C4-2B (cell line): ENCODE data around the gene ATXN7L1.

ENCODE experiments used
- H3K27ac ChIP-seq: fragments of 450-650 bp; 2 replicates; pipeline ENCODE4 v1.5.1; 2017
- CTCF ChIP-seq: fragments of 450-650 bp; conservative IDR thresholded peaks from 2 replicates; pipeline ENCODE4 v1.5.1; 2017; ENCODE audit warnings: mild to moderate bottlenecking
- ZFX ChIP-seq: fragments of 450-650 bp; IDR thresholded peaks from 2 replicates; pipeline ENCODE4 v1.6.1; 2017

Gene ATXN7L1

DNA sequence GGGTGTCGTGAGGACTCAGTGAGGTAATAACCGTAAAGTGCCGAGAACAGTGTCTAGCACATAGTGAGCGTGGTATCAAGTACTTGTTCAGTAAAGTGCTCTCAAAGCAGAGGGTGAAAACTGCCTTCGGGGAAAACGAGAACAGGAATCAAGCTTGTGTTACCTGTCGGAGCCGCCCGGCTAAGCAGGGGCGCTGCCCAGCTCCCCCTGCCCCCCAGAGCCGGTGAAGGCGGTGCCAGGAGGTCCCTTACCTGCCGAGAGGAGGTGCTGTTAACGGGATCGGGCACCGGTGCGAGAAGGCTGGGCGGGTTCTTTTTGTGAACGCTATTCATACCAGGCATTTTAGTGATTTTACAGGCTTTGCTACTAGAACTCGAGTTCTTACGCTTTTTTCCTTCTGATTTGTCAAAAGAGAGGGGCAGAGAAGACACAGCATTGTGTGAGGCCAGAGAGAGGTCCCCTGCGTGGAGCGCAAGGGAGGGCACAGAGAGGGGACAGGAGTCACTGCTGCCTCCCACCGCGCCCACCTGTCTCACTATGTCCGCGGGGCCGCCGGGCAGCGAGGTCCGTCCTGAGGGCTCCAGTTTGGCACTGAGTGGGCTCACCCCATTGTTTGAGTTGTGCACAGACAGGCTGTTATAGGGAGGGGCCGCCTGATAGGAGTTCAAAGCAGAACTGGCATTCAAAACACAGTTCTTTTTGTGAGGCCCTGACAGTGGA is 262.6 kb downstream of the ATXN7L1 start:
- TF ChIP-seq CTCF = no peak
- no peak for TF ChIP-seq ZFX
- no peak overlapping the region for H3K27ac ChIP-seq

GRCh38 chr7:105612806-105613205 is 263.6 kb downstream of the ATXN7L1 start:
- H3K27ac ChIP-seq = no peak overlapping the region
- no peak for TF ChIP-seq CTCF
- TF ChIP-seq ZFX = no peak

DNA sequence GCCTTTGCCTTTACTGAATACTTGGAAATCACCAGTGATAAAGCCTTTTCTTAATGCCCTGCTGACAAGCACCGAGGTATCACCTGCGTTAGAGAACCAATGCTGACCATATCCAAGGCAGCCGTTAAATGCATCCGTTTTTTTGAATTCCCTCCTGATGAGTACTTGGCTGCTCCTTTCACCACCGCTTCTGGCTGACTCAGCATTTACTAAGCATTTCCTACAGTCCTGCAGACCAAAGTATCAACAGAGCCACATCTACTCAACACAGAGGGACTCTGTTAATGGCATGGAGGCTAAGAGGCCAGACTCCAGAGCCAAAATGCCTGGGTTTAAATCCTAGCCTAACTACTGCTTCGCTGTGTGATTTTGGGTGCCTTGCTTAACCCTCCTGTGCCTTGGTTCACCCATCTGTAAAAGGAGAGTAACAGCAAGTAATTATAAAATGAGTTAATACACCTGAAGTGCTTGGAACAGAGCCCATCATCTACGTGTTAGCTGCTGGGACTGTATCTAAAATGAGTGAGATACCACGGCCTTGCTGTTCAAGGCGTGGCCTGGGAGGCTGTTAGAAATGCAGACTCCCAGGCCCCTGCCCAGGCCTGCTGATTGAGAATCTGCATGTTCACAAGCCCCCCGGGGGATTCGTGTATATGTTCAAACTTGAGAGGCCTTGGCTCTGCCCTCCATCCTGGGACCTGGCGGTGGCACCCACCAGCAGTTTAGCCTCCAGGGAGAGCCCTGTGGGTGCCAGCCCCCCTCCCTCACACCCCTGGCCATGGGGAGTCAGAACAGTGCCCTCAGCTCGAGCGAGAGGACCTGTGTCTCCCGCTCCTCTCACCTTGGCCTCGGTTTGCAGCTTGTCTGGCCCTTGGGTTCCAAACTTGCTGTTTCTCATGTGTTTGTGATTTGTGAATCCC is 264.3 kb downstream of the ATXN7L1 start:
- no peak for TF ChIP-seq CTCF
- no peak for TF ChIP-seq ZFX
- H3K27ac ChIP-seq = no peak overlapping the region

DNA sequence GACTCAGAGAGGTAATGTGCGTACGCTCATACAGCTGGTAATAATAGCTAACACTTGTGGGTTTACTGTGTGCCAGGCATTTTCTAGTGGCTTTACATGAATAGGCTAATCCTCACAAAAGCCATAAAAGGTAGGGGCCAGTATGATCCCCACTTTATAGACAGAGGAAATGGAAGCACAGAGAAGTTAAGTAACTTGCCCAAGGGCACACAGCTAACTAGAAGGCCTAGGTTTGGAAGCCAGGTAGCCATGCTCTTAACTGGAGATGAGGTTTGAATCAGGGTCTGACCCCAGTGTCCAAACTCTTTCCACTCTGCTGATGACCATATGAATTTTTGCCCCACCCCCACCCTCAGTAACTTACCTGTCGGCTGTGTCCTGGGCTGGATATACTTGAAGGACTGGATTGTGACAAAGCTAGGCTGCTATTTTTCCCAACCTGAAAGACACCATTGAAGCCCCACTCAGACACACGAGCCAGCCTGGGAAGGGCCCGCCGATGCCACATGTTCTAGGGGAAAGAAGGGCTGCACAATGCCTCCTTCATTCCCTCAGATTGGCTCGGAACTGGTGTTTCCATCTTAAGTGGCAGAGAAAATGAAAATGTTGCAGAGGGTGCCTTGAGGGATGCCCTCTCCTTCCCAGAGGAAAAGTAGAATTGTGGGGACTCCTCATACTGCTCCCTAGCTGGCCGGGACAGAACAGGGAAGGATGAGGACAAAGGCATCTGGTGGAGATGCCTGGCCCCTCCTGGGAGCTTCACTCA is 266.1 kb downstream of the ATXN7L1 start:
- H3K27ac ChIP-seq = no peak overlapping the region
- TF ChIP-seq ZFX = no peak
- TF ChIP-seq CTCF = no peak

DNA sequence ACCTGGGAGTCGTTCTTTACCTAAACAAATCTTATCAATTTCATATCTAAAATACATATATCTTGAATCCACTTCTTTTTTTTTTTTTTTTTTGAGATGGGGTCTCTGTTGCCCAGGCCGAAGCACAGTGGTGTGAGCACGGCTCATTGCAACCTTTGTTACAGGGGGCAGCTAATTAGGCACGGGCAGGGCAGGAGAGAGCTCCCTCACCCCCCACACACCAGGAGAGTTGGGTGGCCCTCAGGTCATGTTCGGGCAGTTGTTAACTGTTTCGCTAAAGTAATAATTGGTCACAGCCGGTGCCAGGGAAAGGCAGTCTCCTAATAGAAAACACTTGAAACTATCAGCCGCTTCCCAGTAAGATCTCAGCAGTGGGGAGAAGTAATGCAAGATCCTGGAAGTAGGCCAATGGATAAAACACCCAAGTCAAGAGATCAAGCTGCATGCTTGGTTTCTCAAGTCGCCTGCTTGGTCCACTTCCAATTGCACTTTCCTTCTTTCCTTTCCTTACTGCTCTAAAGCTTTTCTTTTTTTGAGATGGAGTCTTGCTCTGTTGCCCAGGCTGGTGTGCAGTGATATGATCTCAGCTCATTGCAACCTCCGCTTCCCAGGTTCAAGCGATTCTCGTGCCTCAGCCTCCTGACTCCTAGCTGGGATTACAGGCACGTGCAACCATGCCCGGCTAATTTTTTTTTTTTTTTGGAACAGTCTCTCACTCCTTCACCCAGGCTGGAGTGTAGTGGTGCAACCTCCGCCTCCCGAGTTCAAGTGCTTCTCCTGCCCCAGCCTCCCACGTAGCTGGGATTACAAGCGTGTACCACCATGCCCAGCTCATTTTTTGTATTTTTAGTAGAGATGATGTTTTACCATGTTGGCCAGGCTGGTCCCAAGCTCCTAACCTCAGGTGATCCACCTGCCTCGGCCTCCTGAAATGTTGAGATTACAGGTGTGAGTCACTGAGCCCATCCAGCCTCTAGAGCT is 273.8 kb downstream of the ATXN7L1 start:
- no peak overlapping the region for H3K27ac ChIP-seq
- no peak for TF ChIP-seq ZFX
- no peak for TF ChIP-seq CTCF

- TF ChIP-seq CTCF (no peak), ZFX (no peak)
Measured at GRCh38 chr7:105600720-105601550, 275.5 kb downstream of the ATXN7L1 start.

More at GRCh38 chr7:105600720-105601550, 275.5 kb downstream of the ATXN7L1 start:
- no peak overlapping the region for H3K27ac ChIP-seq
